Brain microvascular endothelial cell (primary cell): ENCODE measurements around the gene BCL7A.

Experiments used
- DNase-seq: peaks from one replicate; pipeline ENCODE4 v3.0.0-alpha.2; 2020
- H3K27ac ChIP-seq: fragments of 250-450 bp; sonication (Bioruptor Pico); 2 replicates; pipeline ENCODE4 v1.5.1; 2020; ENCODE audit warnings: mild to moderate bottlenecking, moderate library complexity
- H3K27me3 ChIP-seq: fragments of 250-450 bp; sonication (Bioruptor Pico); replicated peaks from 2 replicates; pipeline ENCODE4 v1.5.1; 2020; ENCODE audit warnings: mild to moderate bottlenecking
- H3K36me3 ChIP-seq: fragments of 250-450 bp; sonication (Bioruptor Pico); replicated peaks from 2 replicates; pipeline ENCODE4 v1.5.1; 2020; ENCODE audit warnings: mild to moderate bottlenecking
- H3K4me3 ChIP-seq: 2 replicates; pipeline ENCODE4 v1.5.1; 2011; ENCODE audit warnings: low read depth, mild to moderate bottlenecking, control low read depth, low read length, moderate library complexity
- in situ Hi-C: cut with HindIII; loops from 2 replicates; pipeline ENCODE4 v1.10.0; 2017; ENCODE audit warnings: low sequenced_read_pairs, low pct_ligation_motif_present
- TF ChIP-seq, protein P1 (sequence below): IDR thresholded peaks from 2 replicates; pipeline ENCODE4 v1.5.1; 2011; ENCODE audit warnings: low read depth, mild to moderate bottlenecking, moderate library complexity, low read length, control low read depth, inconsistent platforms; ENCODE audit errors: missing control alignments

Gene BCL7A

DNA sequence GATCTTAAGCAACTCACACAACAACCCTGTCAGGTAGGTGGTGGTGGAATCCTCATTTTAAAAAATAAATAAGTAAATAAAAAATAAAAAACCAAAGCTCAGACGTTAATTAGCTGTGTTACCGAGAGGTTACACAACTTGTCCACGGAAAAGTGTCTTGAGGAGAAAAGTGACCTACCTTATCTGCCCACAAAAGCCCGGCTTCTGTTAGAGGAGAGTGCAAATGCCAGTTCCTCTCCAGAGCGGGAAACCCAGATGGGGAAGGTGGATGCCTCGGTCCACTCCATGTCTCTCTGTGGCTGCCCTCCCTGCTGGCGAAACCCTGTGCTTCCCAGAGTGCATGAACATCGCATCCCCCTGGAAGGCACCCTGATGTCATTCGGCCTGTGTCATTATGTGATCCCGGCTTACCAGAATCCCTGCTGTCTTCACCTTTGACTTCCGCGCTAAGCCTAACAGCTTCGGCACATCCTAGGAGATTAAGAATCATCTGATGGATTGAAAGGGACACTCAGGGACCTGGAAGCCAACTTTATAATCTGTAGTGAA lies 63.2 kb downstream of the BCL7A start:
- H3K4me3 ChIP-seq = no peak overlapping the region
- no peaks in the 10 kb centered on the region for H3K27me3 ChIP-seq
- TF ChIP-seq, protein P1, sequence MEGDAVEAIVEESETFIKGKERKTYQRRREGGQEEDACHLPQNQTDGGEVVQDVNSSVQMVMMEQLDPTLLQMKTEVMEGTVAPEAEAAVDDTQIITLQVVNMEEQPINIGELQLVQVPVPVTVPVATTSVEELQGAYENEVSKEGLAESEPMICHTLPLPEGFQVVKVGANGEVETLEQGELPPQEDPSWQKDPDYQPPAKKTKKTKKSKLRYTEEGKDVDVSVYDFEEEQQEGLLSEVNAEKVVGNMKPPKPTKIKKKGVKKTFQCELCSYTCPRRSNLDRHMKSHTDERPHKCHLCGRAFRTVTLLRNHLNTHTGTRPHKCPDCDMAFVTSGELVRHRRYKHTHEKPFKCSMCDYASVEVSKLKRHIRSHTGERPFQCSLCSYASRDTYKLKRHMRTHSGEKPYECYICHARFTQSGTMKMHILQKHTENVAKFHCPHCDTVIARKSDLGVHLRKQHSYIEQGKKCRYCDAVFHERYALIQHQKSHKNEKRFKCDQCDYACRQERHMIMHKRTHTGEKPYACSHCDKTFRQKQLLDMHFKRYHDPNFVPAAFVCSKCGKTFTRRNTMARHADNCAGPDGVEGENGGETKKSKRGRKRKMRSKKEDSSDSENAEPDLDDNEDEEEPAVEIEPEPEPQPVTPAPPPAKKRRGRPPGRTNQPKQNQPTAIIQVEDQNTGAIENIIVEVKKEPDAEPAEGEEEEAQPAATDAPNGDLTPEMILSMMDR = no peak
- in situ Hi-C loops = no loop called here
- DNase-seq = no peak
- peaks cover 31% of the 10 kb centered on the region for H3K36me3 ChIP-seq
- no peak overlapping the region for H3K27ac ChIP-seq

DNA sequence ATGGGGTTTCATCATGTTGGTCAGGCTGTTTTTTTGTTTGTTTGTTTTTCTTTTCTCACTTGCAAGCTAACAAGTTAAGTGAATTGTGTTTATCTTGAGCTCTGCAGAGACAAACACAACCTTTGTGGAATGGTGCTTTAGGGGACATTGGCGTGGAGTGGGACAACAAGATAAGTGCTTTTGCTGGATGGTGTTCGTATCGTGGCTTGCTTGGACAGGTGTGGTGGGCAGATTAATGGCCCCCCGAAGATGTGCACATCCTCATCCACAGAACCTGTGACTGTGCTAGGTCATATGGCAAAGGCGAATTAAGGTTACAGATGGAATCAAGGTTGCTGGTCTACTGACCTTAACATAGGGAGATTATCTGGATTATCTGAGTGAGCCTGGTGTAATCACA lies 63.9 kb downstream of the BCL7A start:
- no peak overlapping the region for H3K27ac ChIP-seq
- no peak for DNase-seq
- no peak overlapping the region for H3K4me3 ChIP-seq
- no peaks in the 10 kb centered on the region for H3K27me3 ChIP-seq
- peaks cover 31% of the 10 kb centered on the region for H3K36me3 ChIP-seq
- TF ChIP-seq, protein P1 = no peak
- in situ Hi-C loops = no loop called here

DNA sequence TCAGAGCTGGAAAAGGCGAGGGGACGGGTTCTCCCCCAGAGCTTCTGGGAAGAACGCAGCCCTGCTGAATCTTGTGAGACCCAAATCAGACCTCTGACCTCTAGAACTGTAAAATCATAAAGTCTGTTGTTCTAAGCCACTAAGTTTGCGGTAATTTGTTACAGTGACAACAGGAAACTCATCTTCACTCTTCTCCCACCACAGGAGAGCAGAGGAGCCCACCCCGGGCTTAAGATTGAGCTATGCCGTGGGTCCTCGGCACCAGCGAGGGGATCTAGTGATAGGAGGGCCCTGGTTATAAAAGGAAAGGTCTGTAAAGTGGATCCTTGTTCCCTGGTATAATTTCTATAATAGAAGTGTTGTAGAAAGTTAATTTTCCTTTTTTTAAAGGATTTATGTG lies 64.4 kb downstream of the BCL7A start:
- H3K27ac ChIP-seq = no peak overlapping the region
- H3K36me3 ChIP-seq = peaks cover 31% of the 10 kb centered on the region
- no peak for DNase-seq
- H3K27me3 ChIP-seq = no peaks in the 10 kb centered on the region
- in situ Hi-C loops = no loop called here
- H3K4me3 ChIP-seq = no peak overlapping the region
- TF ChIP-seq, protein P1 = no peak

DNA sequence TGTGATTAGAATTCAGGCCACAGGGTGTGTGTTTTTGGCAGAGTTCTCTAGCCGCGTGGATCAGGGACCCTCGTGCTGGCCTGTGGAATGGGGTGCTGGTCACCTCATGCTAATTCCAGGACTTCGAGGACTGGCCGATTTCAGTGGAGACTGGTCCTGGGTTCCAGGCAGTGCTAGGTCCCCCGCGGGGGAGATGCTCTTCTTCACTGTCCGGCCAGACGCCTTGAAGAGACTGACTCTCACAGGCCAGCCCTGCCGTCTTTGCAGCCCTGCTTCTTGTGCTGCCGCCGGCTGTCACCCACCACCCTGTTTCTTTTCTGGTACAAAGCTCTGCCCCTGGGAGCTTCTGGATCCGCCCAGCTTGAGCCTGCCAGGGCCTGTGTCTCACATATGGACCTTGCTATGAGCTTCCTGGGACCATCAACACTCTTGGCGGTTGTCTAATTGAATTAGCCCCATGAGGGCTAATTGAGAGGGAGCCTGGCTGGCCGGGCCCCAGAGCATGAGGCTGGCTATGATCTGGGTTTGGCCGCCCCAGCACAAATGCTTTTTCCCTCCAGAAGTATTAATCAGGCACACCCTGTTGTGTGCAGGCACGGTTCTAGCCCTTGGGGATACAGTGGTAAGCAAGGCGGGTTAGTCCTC lies 65.1 kb downstream of the BCL7A start:
- Histone ChIP-seq H3K27me3 (no peaks in the 10 kb centered on the region), H3K27ac (no peak overlapping the region), H3K4me3 (no peak overlapping the region), H3K36me3 (peaks cover 31% of the 10 kb centered on the region)
- in situ Hi-C loops = no loop called here
- TF ChIP-seq, protein P1 = no peak
- DNase-seq = no peak

DNA sequence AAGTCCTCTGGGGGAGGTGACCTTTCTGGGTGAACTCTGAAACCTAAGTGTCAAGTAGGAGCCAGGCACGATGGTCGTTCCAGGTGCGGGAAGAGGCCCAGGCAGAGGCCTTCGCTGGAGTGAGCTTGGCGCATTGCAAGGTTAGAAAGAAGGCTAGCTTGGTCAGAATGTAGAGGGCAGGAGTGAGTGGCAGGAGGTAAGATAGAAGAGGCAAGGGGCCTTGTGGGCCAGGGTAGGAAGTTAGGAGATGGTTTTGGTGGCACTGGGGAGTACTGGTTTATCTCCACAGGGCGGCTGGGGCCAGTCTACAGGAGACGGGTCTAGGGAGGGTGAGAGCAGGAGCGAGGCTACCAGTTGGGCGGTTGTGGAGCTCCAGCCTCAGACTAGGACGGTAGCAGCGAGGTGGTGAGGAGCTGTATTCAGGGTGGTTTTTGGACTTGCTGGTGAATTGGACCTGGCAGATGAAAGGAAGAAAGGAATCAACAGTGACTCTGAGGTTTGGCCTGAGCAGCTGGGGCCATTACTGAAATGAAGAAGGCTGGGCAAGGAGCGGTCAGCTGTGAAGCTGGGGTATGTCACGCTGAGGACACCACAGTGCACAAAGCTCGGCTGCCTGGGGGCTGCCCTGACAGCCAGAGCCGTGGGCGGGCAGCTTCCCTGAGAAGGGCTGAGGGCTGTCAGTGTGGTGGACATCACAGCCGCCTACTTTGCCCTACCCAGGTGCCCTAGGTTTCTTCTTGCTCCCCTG lies 65.9 kb downstream of the BCL7A start:
- H3K27ac ChIP-seq = no peak overlapping the region
- TF ChIP-seq, protein P1 = no peak

More for the DNA sequence above, 65.9 kb downstream of the BCL7A start:
- DNase-seq = no peak
- no peaks in the 10 kb centered on the region for H3K27me3 ChIP-seq
- H3K4me3 ChIP-seq = no peak overlapping the region
- in situ Hi-C loops = no loop called here
- peaks cover 31% of the 10 kb centered on the region for H3K36me3 ChIP-seq
